ENCODE data around the gene PCGF3.
"Not testable (repeated sequence)": the region's sequence is repeated elsewhere in the genome, so short reads cannot be mapped to it uniquely, and the experiment has no call there.

The PCGF3 gene

GRCh38 chr4:683247-683897, 22.3 kb upstream of the PCGF3 start:
- no peak for DNase-seq

GRCh38 chr4:683982-684622, 21.5 kb upstream of the PCGF3 start:
- DNase-seq: no peak

- no peak for DNase-seq
Measured at GRCh38 chr4:684623-685327, 20.9 kb upstream of the PCGF3 start.

GRCh38 chr4:685679-686412, 19.8 kb upstream of the PCGF3 start:
- DNase-seq: no peak

GRCh38 chr4:686413-687040, 19.1 kb upstream of the PCGF3 start:
- no peak for DNase-seq

- no peak for DNase-seq
Measured at GRCh38 chr4:687048-687970, 18.3 kb upstream of the PCGF3 start.

- no peak for DNase-seq
Measured at GRCh38 chr4:687971-688853, 17.4 kb upstream of the PCGF3 start.

- DNase-seq: no peak
Measured at GRCh38 chr4:688854-689681, 16.6 kb upstream of the PCGF3 start, which contains the start of gene SLC49A3. Gene SLC49A3, minus strand, starts transcription at chr4:689151. Its CDS starts 24 bp downstream, at chr4:689127.

- DNase-seq: no peak
Measured at GRCh38 chr4:689723-690122, 15.9 kb upstream of the PCGF3 start.

- no peak for DNase-seq
Measured at GRCh38 chr4:692771-693554, 12.7 kb upstream of the PCGF3 start.

- not testable (repeated sequence) for DNase-seq
Measured at GRCh38 chr4:694341-694940, 11.2 kb upstream of the PCGF3 start.

- DNase-seq: no peak
Measured at GRCh38 chr4:699816-700580, 5.6 kb upstream of the PCGF3 start.

- no peak for DNase-seq
Measured at GRCh38 chr4:700587-701264, 4.9 kb upstream of the PCGF3 start.

GRCh38 chr4:702618-703048, 3.0 kb upstream of the PCGF3 start:
- DNase-seq: no peak

GRCh38 chr4:703336-704197, 2.1 kb upstream of the PCGF3 start:
- DNase-seq: no peak
